ENCODE results near the gene FGL2.
"Not testable (repeated sequence)": the region's sequence is repeated elsewhere in the genome, so short reads cannot be mapped to it uniquely, and the experiment has no call there.

The FGL2 gene

DNA sequence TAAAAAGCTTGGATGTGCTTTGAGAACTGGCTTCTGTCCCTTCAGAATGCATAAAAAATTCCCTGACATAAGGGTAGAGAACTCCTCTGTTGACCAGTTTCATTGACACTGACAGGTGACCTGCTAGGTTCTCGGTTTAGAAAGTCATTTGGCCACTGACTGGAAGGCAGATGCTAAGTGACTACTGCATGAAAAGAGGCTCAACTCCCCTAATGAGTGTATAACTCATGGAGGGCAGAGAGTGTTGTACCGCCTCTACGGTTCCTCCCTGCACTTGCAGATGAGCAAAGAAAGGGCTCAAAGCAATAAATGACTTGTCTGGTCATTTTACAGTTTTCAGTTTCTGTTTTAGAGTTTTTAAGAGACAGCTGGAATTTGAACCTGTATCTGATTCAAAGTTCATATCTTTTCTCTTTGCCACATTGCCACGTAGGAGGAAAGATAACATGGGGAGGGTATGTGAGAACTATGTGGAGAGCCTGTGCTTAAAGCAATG, 2.9 kb upstream of the FGL2 start:
- Histone ChIP-seq H3K27ac (ENCODE audit: low read depth, low read length) (no peak overlapping the region), H3K9ac (ENCODE audit: low read length) (no peak overlapping the region), H3K4me3 (ENCODE audit: low read length) (no peak overlapping the region), H3K36me3 (ENCODE audit: control insufficient read depth, insufficient read depth, low read length) (no peaks in the 10 kb centered on the region), H3K4me1 (ENCODE audit: control insufficient read depth, insufficient read depth, low read length) (no peaks in the 10 kb centered on the region), H3K27me3 (ENCODE audit: control insufficient read depth, insufficient read depth, low read length) (no peaks in the 10 kb centered on the region)

DNA sequence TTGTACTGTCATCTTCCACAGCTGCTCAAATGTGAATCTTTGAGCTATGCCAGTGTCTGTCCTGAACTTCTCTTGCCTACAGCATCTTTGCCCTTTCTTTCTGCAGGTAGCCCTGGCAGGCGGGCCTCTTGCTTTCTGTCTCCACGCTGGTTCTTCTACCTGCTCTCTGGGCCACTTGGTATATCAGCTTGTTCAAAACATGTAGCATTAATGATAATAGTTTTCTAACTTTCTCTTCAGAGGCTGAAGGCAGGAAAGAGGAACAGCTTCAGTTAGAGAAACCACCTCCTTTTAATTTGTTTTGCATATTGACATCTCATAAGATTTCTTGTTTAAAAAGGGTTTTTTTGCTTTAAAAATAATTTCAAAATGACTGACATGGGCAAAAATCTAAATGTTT, 923 bp upstream of the FGL2 start:
- no peak overlapping the region for H3K9ac ChIP-seq (ENCODE audit: low read length)
- H3K4me3 ChIP-seq (ENCODE audit: low read length), result no peak overlapping the region
- H3K4me1 ChIP-seq (ENCODE audit: control insufficient read depth, insufficient read depth, low read length), result no peaks in the 10 kb centered on the region
- H3K27me3 ChIP-seq (ENCODE audit: control insufficient read depth, insufficient read depth, low read length), result no peaks in the 10 kb centered on the region
- H3K27ac ChIP-seq (ENCODE audit: low read depth, low read length), result peak overlapping the region; percentile 76
- no peaks in the 10 kb centered on the region for H3K36me3 ChIP-seq (ENCODE audit: control insufficient read depth, insufficient read depth, low read length)

DNA sequence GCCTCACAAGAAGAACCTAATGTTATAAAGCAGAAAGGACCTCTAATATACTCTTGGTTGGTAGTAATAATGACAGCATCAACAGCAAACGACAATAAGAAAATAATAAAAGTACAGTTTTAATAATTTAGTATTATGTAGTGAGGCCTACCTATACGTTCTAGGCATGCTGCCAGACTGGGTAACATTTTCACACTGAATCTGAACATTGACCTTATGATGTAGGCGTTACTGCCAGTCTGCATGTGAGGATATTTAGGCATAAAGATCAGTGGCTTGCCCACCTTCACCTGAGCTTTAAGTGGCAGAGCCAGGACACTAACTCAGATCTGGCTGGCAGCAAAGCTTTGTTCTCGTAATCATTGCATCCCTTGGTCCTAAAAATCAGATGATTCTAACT, 2.5 kb downstream of the FGL2 start:
- no peaks in the 10 kb centered on the region for H3K36me3 ChIP-seq (ENCODE audit: control insufficient read depth, insufficient read depth, low read length)
- H3K4me3 ChIP-seq (ENCODE audit: low read length), result peak overlapping the region; percentile 60
- H3K4me1 ChIP-seq (ENCODE audit: control insufficient read depth, insufficient read depth, low read length), result no peaks in the 10 kb centered on the region
- H3K9ac ChIP-seq (ENCODE audit: low read length), result no peak overlapping the region
- peak overlapping the region; percentile 17 for H3K27ac ChIP-seq (ENCODE audit: low read depth, low read length)
- H3K27me3 ChIP-seq (ENCODE audit: control insufficient read depth, insufficient read depth, low read length), result no peaks in the 10 kb centered on the region

DNA sequence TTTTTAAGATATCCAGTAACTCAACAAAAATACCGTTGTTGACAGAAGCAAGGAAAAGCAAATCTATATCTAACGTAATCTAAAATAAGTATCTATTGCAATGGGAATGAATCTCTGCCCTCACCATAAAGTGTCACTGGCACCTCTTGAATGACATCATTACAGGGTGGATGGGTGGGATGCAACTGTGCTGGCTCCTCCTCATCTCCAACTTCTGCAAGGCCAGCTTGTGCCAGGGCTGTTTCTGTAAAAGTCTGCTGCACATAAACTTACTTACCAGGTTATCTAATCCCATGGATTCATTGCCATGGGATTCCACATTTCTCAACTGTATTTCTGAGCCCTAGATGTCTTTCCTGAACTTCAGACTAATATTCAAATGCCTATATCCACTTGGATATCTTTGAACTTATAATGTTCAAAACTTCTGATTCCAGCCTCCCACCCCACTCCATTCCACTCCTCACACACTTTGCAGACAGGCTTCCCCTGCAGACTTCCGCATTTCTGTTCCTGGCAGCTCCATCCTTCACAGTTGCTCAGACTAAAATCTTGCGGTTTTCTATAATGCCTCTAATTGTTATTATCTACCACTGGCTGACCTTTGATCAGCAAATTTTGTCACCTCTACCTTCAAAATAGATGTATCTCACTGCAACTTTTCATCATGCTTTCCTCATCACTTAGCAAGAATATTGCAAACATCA, 10.7 kb downstream of the FGL2 start:
- H3K27ac ChIP-seq (ENCODE audit: low read depth, low read length), result no peak overlapping the region
- no peak overlapping the region for H3K4me3 ChIP-seq (ENCODE audit: low read length)
- H3K4me1 ChIP-seq (ENCODE audit: control insufficient read depth, insufficient read depth, low read length), result peaks cover 8% of the 10 kb centered on the region
- no peaks in the 10 kb centered on the region for H3K36me3 ChIP-seq (ENCODE audit: control insufficient read depth, insufficient read depth, low read length)
- no peaks in the 10 kb centered on the region for H3K27me3 ChIP-seq (ENCODE audit: control insufficient read depth, insufficient read depth, low read length)
- no peak overlapping the region for H3K9ac ChIP-seq (ENCODE audit: low read length)

DNA sequence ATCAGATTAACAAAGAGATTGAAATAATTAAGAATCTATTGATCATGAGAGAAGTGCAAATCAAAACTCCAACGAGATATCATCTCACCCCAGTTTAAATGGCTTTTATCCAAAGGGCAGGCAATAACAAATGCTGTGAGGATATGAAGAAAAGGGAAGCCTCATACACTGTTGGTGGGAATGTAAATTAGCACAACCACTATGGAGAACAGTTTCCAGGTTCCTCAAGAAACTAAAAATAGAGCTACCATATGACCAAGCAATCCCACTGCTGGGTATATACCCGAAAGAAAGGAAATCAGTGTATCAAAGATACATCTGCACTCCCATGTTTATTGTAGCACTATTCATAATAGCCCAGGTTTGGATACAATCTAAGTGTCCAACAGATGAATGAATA, 13.8 kb downstream of the FGL2 start:
- no peak overlapping the region for H3K27ac ChIP-seq (ENCODE audit: low read depth, low read length)
- H3K27me3 ChIP-seq (ENCODE audit: control insufficient read depth, insufficient read depth, low read length), result no peaks in the 10 kb centered on the region
- H3K36me3 ChIP-seq (ENCODE audit: control insufficient read depth, insufficient read depth, low read length), result no peaks in the 10 kb centered on the region
- H3K4me1 ChIP-seq (ENCODE audit: control insufficient read depth, insufficient read depth, low read length), result peaks cover 8% of the 10 kb centered on the region
- no peak overlapping the region for H3K9ac ChIP-seq (ENCODE audit: low read length)
- H3K4me3 ChIP-seq (ENCODE audit: low read length), result no peak overlapping the region

DNA sequence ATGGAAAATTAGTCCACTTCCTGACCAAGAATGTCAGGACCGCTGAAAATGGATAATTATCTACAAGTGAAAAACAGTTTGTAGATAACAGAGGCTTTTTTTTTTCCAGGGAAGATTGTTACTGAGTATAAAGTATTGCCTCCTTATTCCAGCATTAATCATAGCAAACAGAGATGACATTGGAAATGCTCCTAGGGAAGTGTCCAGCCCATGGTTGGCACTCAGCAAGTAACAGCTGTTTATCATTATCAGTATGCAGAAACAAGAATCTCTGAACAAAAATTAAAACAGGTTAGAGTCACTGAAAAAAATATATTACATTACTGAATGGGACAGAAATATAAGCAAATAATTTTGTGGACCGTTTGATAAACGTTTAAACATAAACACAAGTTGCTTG, 14.6 kb downstream of the FGL2 start:
- peaks cover 8% of the 10 kb centered on the region for H3K4me1 ChIP-seq (ENCODE audit: control insufficient read depth, insufficient read depth, low read length)
- H3K27ac ChIP-seq (ENCODE audit: low read depth, low read length), result peak overlapping the region; percentile 44
- no peaks in the 10 kb centered on the region for H3K36me3 ChIP-seq (ENCODE audit: control insufficient read depth, insufficient read depth, low read length)

DNA sequence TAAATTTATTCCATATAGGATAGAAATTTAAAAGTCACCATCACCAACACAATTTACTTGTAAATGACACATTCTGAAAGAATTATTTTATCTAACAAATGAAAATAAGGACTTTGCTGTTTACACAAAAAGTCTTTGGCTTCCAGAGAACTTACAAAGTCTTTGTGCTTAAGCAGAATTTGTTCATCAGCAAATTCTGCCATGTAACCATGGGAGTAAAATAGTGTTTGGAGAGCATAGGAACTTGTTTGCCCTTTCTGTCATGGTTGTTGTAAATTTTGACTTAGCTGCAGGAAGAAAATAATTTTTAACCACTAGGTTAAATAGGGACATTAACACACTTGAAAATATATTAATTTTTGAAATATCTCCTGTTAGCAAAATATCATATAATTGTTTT, 15.2 kb downstream of the FGL2 start:
- H3K9ac ChIP-seq (ENCODE audit: low read length), result no peak overlapping the region
- peaks cover 8% of the 10 kb centered on the region for H3K4me1 ChIP-seq (ENCODE audit: control insufficient read depth, insufficient read depth, low read length)
- H3K27ac ChIP-seq (ENCODE audit: low read depth, low read length), result peak overlapping the region; percentile 75
- no peaks in the 10 kb centered on the region for H3K27me3 ChIP-seq (ENCODE audit: control insufficient read depth, insufficient read depth, low read length)
- no peak overlapping the region for H3K4me3 ChIP-seq (ENCODE audit: low read length)
- no peaks in the 10 kb centered on the region for H3K36me3 ChIP-seq (ENCODE audit: control insufficient read depth, insufficient read depth, low read length)

More for the DNA sequence above, 14.6 kb downstream of the FGL2 start:
- Histone ChIP-seq H3K4me3 (ENCODE audit: low read length) (no peak overlapping the region), H3K9ac (ENCODE audit: low read length) (no peak overlapping the region), H3K27me3 (ENCODE audit: control insufficient read depth, insufficient read depth, low read length) (no peaks in the 10 kb centered on the region)

DNA sequence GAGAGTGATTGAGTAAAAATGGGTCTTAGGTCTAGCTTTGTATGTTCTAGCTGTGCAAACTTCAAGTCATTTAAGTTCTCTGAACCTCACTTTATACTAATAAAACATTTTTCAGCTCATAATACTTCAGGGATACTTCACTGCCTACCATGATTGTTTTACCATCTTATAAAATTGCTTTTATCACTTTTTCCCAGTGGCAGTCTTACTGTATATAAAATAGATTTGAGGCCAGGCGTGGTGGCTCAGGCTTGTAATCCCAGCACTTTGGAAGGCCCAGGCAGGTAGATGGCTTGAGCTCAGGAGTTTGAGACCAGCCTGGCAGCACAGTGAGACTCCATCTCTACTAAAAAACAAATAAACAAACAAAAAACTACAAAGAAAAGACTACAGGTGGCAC, 17.4 kb downstream of the FGL2 start:
- no peak overlapping the region for H3K4me3 ChIP-seq (ENCODE audit: low read length)
- H3K27ac ChIP-seq (ENCODE audit: low read depth, low read length), result no peak overlapping the region
- H3K36me3 ChIP-seq (ENCODE audit: control insufficient read depth, insufficient read depth, low read length), result no peaks in the 10 kb centered on the region
- H3K9ac ChIP-seq (ENCODE audit: low read length), result no peak overlapping the region
- H3K4me1 ChIP-seq (ENCODE audit: control insufficient read depth, insufficient read depth, low read length), result peaks cover 8% of the 10 kb centered on the region
- H3K27me3 ChIP-seq (ENCODE audit: control insufficient read depth, insufficient read depth, low read length), result no peaks in the 10 kb centered on the region

DNA sequence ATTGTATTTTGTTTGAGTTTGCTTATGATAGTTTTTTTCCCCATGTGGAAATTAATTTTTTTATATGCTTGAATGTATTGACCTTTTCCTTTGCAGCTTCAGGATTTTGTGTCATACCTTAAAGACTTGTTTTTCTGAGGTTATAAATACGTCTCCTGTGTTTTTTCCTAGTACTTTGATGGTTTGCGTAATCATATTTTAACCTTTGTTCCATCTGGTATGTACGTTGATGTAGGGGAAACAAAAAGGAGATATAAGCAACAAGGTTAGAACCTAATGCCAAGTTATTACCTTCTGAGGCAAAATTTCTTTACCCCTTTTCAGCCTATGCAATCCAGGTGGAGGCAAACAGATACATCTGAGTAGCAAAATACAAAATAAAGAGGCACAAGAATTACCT, 17.9 kb downstream of the FGL2 start:
- no peaks in the 10 kb centered on the region for H3K27me3 ChIP-seq (ENCODE audit: control insufficient read depth, insufficient read depth, low read length)
- H3K36me3 ChIP-seq (ENCODE audit: control insufficient read depth, insufficient read depth, low read length), result no peaks in the 10 kb centered on the region
- H3K4me1 ChIP-seq (ENCODE audit: control insufficient read depth, insufficient read depth, low read length), result peaks cover 8% of the 10 kb centered on the region
- H3K9ac ChIP-seq (ENCODE audit: low read length), result no peak overlapping the region
- no peak overlapping the region for H3K4me3 ChIP-seq (ENCODE audit: low read length)
- no peak overlapping the region for H3K27ac ChIP-seq (ENCODE audit: low read depth, low read length)

DNA sequence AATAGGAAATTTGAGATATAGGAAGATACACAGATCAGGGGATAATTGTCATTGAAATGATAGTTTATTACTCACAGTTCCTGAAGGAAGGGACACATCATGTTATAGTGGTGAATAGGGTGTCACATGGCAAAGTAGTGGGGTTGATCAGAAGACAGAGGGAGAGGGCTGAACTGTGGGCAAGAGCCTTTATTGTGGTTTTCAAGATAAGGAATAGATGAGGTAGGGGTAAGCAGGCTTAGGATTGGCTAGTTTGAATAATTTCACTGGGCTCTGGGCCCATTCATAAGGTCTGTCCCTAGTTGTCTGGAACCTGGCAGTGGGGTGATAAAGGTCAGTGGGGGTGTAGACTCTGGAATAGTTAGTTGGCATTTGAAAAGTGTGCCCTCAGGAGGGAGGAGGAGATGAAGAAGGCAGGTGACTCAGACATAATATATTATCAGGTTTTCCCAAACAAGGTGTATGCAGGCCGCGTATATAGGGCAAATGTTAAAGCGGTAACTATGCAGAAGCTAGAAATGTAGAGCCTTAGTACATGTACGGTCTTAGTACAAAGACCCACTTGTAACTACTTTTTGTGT, 18.5 kb downstream of the FGL2 start:
- H3K27me3 ChIP-seq (ENCODE audit: control insufficient read depth, insufficient read depth, low read length), result no peaks in the 10 kb centered on the region
- H3K4me3 ChIP-seq (ENCODE audit: low read length), result no peak overlapping the region
- peaks cover 8% of the 10 kb centered on the region for H3K4me1 ChIP-seq (ENCODE audit: control insufficient read depth, insufficient read depth, low read length)
- H3K36me3 ChIP-seq (ENCODE audit: control insufficient read depth, insufficient read depth, low read length), result no peaks in the 10 kb centered on the region
- no peak overlapping the region for H3K27ac ChIP-seq (ENCODE audit: low read depth, low read length)
- no peak overlapping the region for H3K9ac ChIP-seq (ENCODE audit: low read length)

DNA sequence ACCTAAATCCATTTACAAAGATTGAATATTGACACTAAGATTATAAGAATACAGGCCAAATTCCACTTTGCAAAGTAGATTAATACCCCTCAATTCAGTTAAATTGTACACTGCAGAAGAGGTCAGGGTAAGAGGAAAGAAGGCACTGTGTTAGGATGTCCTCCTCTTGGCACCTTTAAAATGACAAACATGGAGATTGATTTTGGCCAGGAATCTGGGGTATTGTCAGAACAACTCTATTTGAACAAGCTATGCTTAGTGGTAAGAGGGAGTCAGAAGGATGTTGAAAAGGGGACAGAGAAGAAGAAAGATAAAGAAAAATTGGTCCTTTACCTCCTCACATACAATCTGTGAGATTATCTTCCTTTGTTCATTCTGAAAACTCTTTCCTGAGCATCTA, 21.6 kb downstream of the FGL2 start:
- H3K27ac ChIP-seq (ENCODE audit: low read depth, low read length), result not testable (repeated sequence)

DNA sequence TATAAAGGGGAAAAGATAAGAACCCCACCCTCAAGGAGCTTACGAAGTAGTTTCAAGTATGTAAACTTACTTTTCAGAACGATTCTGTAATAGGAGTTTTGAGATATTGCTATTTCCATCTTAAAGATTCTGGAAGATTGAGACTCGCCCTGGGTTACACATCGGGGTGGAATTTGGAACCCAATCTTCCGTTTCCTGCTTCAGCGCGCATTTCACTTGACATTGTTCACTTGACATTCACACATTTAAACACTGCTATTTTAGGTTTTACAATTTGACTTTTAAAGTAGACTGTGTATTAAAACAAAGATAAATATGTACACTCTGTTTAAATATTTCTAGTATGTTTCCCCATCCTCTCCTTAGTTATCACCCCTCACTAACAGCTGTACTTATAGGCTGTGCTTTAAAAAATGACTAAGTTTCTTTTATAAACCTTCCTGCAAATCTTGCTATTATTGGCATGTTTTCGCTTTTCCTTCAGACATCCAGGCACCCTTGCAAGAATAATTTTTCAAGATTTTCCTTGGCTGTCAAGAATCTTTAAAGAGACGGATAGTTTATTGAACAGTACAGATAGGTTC, 22.2 kb downstream of the FGL2 start:
- not testable (repeated sequence) for H3K27ac ChIP-seq (ENCODE audit: low read depth, low read length); H3K9ac ChIP-seq (ENCODE audit: low read length); H3K4me3 ChIP-seq (ENCODE audit: low read length); H3K27me3 ChIP-seq (ENCODE audit: control insufficient read depth, insufficient read depth, low read length); H3K4me1 ChIP-seq (ENCODE audit: control insufficient read depth, insufficient read depth, low read length); H3K36me3 ChIP-seq (ENCODE audit: control insufficient read depth, insufficient read depth, low read length)

More for the DNA sequence above, 21.6 kb downstream of the FGL2 start:
- not testable (repeated sequence) for H3K4me3 ChIP-seq (ENCODE audit: low read length); H3K4me1 ChIP-seq (ENCODE audit: control insufficient read depth, insufficient read depth, low read length); H3K9ac ChIP-seq (ENCODE audit: low read length); H3K36me3 ChIP-seq (ENCODE audit: control insufficient read depth, insufficient read depth, low read length); H3K27me3 ChIP-seq (ENCODE audit: control insufficient read depth, insufficient read depth, low read length)
